Activated CD8-positive, alpha-beta memory T cell treated with anti-CD3 and anti-CD28 coated beads, Interleukin-2, amount 50 U/mL, for 4 hours (primary cell): ENCODE measurements around the gene CCNL1.
"Not testable (repeated sequence)": the region's sequence is repeated elsewhere in the genome, so short reads cannot be mapped to it uniquely, and the experiment has no call there.

Experiments
- DNase-seq: peaks from one replicate; pipeline ENCODE4 v3.0.0-alpha.2; 2020

Gene CCNL1

DNA sequence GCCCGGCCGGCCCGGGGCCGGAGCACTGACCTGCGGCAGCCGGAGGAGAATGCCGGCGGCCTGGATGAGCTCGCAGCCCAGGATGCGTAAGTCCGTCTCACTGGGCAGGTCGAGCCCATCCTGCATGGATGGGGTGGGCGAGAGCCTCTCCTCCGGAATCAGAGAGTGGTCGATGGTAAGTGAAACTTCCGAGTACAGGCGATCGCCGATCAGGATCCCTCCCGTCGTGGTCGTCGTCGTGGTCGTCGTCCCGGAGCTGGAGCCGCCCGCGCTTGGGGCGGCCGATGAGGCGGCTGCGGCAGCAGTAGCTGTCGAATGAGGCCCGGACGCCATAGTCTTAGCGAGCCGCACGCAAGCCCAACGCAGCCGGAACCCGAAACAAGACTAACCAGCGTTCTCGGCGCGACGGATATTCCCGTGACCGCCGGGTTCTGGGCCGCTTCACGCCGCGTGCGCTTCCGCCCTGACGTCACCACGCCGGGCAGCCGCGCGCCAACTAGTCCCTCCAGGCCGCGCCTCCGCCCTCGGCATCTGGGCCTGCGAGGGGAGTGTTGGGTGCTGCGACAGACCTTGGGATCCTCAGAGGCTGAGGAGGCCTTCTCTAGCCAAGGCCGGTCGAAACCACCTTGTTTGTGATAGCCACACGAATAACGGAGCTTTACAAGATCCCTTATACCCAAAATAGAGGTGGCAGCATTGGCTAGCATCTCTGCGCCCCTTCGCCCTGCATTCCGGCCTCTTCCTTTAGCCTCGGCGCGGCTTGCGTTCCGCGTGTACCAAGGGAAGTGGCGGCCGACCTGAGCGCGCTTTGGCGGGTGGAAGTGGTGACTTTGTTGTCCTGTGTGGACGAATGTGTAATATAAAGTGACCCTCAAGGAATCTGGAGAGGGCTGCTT is at the start of gene CCNL1:
Gene CCNL1 (minus strand): TSS at position 386 of the 896 bp plus-strand sequence. CDS start 53 bp downstream, at position 333.
- DNase-seq = peak; percentile 97

DNA sequence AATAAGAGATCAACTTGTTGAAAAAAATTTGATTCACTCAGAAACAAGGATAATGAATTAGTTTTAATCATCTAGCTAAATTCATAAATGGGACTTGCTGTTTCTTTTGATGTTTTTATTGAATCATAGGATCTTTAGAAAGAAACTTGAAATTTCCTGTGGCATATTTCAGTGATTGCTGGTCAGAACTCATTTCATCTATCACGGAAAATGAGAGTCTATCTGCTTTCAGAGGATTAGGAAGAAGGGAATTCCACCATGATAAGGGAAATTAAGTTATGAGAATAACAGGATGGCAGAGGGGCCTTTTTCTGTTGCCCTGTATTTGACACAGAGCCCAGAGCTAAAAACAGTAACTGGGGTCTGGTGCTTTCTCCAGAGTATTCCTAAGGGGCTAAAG is 44.9 kb upstream of the CCNL1 start:
- DNase-seq = no peak

DNA sequence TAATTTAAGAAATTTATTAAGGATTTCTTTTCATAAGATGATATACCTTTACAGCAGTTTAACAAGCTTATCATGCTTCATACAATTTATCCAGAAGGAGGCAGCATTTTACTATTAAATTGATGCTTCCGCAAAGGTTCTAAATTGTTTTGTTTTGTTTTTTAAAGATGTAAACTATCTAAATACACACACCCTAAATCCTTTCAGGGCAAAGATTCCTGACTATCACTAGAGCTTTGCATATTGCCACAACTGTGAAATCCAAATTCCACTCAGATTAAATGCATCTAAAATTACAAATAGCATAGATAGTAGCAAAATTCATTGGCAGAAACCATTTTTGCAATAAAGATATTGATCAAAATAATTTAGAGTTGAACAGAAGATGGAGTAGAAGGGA is 44.5 kb upstream of the CCNL1 start:
- no peak for DNase-seq

DNA sequence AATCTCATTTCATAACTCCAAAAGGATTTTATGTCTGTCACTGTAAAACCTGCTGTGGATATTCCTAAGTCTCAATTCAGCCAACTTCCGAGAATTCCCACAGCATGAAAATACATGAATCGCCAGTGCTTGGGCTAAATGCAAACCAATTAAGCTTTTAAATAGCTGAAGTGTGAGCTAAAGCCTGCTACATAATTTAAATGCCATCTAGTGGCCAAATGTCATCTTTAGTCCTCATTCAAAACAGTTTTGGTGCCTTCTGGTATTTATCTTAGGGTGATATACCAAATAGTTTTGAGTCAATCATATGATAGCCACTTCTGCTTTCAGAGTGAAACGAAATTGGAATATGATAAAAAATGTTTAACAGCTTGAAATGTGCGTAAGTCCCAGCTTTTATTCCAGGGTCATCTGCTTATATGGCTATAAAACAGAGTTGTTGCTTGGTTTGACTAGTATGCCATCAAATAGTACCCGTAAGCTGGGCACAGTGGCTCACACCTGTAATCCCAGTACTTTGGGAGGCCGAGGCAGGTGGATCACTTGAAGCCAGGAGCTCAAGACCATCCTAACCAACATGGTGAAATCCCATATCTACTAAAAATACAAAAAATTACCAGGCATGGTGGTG is 41.8 kb upstream of the CCNL1 start:
- no peak for DNase-seq

DNA sequence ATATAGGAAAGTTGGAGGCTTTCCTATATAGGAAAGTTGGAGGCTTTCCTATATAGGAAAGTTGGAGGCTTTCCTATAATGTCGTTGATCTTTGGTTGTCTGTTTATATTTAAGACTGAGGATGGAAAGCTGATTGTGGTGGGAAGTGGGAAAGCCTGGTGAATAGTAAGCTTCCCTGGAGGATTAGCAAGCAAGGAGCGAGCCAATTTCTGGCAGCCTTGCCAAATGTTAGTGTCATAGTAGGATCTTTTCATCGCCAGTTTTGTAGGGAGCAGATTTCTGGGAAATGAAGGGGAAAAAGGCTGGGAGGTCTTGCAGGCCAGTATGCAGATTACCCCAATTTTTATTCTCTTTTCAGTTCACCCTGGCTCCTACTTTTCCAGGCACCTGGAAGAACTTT is 39.9 kb upstream of the CCNL1 start:
- DNase-seq = no peak

DNA sequence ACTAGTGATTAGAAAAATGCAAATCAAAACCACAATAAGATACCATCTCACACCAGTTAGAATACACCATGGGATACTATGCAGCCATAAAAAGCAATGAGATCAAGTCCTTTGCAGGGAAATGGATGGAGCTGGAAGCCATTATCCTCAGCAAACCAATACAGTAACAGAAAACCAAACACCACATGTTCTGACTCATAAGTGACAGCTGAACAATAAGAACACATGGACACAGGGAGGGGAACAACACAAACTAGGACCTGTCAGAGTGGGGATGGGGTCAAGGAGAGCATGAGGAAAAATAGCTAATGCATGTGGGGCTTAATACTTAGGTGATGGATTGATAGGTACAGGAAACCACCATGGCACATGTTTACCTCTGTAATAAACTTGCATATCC is 36.0 kb upstream of the CCNL1 start:
- DNase-seq = no peak

DNA sequence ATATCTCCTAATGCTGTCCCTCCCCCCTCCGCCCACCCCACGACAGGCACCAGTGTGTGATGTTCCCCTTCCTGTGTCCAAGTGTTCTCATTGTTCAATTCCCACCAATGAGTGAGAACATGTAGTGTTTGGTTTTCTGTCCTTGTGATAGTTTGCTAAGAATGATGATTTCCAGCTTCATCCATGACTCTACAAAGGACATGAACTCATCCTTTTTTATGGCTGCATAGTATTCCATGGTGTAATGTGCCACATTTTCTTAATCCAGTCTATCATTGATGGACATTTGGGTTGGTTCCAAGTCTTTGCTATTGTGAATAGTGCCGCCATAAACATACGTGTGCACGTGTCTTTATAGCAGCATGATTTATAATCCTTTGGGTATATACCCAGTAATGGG is 31.2 kb upstream of the CCNL1 start:
- DNase-seq = not testable (repeated sequence)

DNA sequence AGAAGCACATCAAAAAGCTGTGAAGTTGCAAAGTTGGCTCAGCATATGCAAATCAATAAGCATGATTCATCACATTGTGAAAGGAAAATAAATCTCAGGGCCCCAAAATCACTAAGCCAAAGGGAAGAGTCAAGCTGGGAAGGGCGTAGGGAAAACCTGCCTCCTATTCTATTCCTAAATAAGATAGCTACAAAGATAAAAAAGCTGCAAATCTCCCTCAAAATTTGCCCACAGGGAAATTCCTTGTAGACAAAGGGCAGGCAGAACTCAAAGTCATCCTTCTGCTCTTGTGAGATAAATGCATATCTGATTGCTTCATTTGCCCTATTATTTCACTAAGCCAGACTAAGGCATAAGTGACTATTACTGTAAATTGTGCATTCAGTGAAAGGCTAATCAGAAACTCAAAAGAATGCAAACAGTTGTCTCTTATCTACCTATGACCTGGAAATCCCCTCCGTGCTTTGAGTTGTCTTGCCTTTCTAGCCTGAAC is 30.5 kb upstream of the CCNL1 start:
- no peak for DNase-seq

DNA sequence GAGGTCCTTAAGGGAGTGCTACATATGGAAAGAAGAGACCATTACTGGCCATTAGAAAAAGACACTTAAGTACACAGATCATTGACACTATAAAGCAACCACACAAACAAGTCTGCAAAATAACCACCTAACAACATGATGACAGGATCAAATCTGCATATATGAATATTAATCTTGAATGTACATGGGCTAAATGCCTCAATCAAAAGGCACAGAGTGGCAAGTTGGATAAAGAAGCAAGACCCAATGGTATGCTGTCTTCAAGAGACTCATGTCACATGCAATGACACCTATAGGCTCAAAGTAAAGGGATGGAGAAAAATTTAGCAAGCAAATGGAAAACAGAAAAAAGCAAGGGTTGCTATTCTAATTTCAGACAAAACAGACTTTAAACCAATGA is 28.4 kb upstream of the CCNL1 start:
- no peak for DNase-seq

DNA sequence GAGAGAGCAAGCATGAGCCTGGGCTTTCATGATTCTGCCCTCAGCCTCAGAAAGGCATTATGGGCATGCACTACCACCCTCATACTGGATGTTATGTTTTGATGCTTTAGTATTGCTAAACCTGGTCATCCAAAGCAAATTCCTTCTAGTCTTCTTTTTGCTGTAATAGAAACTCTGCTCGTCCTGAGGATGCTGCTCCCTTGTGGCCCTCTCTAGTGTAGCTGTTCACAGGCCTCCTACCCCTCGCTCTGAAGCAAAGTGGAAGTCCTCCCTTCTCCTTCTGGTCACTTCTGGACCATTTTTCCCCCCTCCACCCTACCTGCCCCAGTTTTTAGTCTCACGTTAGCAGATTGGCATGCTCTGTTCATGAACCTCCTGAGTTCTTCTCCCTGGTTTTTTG is 22.9 kb upstream of the CCNL1 start:
- DNase-seq = no peak

DNA sequence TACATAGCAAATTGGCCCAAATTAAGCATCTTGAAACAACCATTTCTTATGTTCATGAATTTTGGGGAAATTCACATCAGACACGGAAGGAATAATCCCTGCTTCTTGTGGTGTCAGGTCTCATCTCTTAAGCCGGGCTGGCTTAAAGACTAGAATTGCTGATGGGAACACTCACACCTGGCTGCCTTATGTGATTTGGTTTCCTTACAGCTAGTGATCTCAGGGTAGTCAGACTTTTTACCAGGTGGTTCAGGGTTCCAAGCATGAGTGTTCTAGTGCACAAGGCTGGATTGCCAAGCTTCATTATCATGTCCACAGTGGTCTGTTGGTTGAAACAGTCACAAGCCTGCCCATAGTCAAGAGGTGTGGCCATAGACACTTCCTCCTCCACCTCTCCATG is 20.3 kb upstream of the CCNL1 start:
- no peak for DNase-seq

DNA sequence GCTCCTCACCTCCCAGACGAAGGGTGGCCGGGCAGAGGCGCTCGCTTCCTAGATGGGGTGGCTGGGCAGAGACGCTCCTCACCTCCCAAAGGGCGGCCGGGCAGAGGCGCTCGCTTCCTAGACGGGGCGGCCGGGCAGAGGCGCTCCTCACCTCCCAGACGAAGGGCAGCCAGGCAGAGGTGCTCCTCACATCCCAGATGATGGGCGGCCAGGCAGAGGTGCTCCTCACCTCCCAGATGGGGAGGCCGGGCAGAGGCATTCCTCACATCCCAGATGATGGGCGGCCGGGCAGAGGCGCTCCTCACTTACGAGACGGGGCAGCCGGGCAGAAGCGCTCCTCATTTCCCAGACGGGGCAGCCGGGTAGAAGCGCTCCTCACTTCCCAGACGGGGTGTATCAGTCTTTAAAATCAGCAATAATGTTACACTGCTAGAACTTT is 19.4 kb upstream of the CCNL1 start:
- no peak for DNase-seq

DNA sequence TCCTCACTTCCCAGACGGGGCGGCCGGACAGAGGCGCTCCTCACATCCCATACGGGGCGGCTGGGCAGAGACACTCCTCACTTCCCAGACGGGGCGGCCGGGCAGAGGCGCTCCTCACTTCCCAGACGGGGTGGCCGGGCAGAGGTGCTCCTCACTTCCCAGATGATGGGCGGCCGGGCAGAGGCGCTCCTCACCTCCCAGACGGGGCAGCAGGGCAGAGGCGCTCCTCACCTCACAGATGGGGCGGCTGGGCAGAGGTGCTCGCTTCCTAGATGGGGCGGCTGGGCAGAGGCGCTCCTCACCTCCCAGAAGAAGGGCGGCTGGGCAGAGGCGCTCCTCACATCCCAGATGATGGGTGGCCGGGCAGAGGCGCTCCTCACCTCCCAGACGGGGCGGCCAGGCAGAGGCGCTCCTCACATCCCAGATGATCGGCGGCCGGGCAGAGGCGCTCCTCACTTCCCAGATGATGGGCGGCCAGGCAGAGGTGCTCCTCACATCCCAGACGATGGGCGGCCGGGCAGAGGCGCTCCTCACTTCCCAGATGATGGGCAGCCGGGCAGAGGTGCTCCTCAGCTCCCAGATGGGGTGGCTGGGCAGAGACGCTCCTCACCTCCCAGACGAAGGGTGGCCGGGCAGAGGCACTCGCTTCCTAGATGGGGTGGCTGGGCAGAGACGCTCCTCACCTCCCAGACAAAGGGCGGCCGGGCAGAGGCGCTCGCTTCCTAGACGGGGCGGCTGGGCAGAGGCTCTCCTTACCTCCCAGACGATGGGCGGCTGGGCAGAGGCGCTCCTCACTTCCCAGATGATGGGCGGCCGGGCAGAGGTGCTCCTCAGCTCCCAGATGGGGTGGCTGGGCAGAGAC is 18.8 kb upstream of the CCNL1 start:
- not testable (repeated sequence) for DNase-seq

DNA sequence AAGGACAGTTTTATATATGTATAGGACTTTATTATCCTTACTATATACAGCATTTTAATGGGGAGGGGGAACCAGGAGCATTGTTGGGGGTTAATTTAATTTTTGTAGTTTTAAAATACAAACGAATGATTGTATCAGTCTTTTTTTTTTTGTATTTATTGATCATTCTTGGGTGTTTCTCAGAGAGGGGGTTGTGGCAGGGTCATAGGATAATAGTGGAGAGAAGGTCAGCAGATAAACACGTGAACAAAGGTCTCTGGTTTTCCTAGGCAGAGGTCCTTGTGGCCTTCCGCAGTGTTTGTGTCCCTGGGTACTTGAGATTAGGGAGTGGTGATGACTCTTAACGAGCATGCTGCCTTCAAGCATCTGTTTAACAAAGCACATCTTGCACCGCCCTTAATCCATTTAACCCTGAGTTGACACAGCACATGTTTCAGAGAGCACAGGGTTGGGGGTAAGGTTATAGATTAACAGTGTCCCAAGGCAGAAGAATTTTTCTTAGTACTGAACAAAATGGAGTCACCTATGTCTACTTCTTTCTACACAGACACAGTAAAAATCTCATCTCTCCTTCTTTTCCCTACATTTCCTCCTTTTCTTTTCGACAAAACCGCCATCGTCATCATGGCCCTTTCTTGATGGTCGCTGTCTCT is 18.0 kb upstream of the CCNL1 start:
- DNase-seq = not testable (repeated sequence)

DNA sequence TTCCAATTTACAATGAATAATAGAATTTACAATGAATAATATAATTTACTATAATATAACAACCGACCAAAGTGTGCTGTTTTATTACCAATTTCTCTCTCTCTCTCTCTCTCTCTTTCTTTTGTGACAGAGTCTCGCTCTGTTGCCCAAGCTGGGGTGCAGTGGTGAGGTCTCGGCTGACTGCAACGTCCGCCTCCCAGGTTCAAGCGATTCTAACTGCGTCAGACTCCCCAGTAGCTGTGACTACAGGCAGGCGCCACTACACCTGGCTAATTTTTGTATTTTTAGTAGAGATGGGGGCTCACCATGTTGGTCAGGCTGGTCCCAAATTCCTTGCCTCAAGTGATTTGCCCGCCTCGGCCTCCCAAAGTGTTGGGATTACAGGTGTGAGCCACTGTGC is 17.0 kb upstream of the CCNL1 start:
- no peak for DNase-seq

DNA sequence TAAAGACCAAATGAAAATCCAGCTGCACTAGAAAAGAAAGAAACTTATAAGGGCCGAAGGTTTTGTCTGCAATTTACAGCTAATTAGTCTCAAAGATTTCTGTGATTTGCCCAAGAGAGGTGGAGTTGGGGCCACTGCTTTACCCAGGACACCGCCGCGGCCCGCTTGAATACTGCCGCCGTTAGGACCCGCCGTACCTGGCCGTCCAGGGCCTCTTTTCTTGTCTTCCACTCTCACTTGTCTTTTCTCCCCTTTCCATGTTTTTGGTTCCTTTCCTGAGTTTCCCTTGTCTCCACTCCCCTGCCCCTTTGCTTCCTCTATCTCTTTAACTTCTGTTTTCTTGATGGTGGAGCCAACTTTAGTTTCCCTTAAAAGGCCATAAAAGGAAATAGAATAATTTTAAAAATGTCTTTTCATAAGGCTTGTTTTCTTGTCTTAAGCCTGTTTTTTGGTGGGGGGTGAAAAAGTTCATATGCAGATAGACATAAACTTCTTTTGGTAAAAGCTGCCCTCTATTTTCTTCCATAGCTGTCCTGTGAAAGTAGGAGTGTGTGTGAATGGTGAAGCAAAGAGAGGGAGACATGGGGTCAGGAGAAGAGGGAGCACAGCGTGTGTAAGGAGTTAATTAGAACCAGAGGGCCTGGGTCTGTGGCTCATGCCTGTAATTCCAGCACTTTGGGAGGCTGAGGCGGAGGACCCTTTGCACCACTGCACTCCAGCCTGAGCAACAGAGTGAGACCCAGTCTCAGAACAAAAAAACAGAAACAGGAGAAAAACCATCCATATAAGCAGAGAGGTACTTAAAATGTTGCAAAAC is 16.0 kb upstream of the CCNL1 start:
- no peak for DNase-seq

DNA sequence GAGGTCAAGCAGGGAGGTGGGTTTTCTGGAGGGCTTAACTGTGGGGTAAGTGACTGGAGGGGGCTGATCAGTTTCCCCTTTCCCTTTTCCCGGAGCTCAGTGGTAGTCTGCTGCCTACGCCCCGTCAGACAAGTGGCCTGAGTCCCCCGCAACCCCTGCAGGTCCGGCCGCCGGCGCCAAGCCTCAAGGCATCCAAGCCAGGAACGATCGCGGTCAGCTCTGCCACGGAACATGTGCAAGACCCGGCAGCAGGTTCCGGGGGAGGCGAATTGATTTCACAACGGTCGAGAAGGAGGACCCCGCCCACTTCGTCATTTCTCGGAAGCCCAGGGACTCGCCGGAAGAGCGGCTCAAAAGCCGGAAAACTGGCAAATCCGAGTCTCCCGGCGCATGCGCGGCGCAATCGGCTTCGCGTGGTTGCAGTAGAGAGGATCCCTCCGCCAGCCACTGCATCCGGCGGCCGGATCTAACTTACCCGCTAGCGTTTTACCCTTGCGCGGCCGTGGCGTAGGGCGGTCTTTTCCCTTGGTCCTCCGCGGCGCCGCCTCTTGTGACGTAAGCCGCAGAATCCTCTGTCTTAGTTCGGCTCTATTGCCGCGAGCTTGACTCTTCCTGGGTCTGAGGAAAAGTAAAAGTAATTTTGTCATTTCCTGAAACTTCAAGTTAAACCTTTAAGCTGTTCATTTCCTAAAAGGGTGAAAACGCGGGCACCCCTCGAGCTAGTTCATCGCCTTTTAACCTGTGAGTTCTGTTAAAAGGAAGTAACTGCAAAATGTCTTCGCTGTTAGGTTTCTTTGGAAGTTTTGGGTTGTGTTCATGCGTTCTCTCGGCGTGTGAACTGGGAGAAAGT is 14.9 kb upstream of the CCNL1 start:
- peak; percentile 97 for DNase-seq

DNA sequence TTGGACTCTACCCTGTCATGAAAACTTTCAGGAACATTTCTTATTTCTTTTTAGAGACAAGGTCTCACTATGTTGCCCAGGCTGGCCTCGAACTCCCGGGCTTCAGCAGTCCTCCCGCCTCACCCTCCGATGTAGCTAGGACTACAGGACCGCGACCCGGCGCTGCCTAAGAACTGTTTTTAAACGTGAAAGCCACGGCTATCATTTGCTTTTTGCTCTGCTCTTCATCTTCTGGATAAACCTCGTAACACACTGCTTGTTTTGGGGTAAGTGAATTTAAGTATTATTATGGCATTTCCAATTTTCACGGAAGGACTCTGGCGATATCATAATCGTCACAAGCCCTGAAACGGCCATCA is 14.3 kb upstream of the CCNL1 start:
- peak; percentile 32 for DNase-seq

DNA sequence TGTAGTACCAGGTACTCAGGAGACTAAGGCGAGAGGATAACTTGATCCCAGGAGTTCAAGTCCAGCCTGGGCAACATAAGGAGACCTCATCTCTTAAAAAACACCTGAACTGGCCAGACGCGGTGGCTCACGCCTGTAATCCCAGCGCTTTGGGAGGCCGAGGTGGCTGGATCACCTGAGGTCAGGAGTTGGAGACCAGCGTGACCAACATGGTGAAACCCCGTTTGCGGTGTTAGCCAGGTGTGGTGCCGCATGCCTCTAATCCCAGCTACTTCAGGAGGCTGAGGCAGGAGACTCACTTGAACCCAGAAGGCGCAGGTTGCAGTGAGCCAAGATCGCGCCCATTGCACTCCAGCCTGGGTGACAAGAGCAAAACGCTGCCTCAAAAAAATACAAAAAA is 13.4 kb upstream of the CCNL1 start:
- DNase-seq = not testable (repeated sequence)

DNA sequence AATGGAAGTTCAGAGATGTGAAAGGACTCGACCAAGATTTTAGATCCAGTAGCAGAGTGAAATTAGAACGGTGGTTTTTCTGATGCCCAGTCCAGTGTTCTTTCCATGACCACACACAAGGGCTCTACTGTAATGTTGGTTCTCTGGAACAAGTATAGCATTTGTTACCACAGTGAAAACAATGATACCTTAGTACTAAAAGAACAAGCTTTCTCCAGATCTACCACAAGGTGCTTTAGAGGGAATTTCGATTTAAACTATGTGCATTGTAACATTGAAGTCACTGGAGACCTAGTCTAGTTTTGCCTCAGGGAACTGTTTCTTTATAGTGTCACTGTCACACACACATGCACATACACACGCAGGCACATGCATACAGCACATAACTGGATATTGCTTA is 12.8 kb upstream of the CCNL1 start:
- DNase-seq = no peak

DNA sequence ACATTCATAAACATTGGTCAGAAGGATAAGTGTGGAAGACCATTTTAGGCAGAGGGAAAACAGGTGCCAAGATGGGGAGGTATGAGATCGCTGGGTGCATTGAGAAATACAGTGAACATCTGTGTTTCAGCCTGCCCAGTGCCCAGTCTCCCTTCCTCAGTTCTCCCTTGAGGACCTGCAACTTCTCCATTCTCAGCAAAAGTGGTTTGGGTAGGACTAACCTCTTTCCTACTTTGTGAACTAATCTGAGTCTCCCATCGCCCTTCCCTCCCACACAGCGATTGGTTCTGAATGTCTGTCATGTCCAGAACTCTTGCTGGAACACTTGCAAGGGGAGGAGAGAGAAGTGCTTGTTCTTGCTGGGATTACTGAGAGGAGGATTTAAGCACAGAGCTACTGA is 10.9 kb upstream of the CCNL1 start:
- no peak for DNase-seq
